ENCODE data around the gene FXYD3. TPM values are rescaled to one million over a fixed set of nuclear protein-coding genes. Genes with fewer than 3 reads are reported as not detected.
"Not testable (repeated sequence)": the region's sequence is repeated elsewhere in the genome, so short reads cannot be mapped to it uniquely, and the experiment has no call there.

Gene FXYD3
- total RNA-seq, 4 donors from 2014 or later: 282 to 837 (median 489) TPM

GRCh38 chr19:35151273-35152065 is 35.8 kb downstream of the FXYD3 start:
- Histone ChIP-seq H3K4me3 (no peak overlapping the region), H3K27ac (no peak overlapping the region), H3K4me1 (peaks cover 17 to 34% (median 26%) of the 10 kb centered on the region in 3 donors), H3K9me3 (no peaks in the 10 kb centered on the region), H3K36me3 (no peaks in the 10 kb centered on the region), H3K27me3 (peaks cover 0 to 35% (median 3%) of the 10 kb centered on the region in 4 donors)
- no peak for TF ChIP-seq POLR2A (IDR thresholded peaks at IDR 0.05)
- TF ChIP-seq CTCF (IDR thresholded peaks at IDR 0.05): peak in 1 of 6 experiments; percentile 4
- 84 to 85% methylated on average over 16 to 17 of the region's 20 CpGs for WGBS, 2 donors
- no peak for DNase-seq
- intact Hi-C loops (cut with DNase I): no loop called here

- 69 to 79% methylated on average over 8 to 10 of the region's 10 CpGs for WGBS, 2 donors
- intact Hi-C loops (cut with DNase I); H3K27ac ChIP-seq; DNase-seq; H3K9me3 ChIP-seq; H3K4me3 ChIP-seq: not testable (repeated sequence)
- peaks cover 0 to 35% (median 3%) of the 10 kb centered on the region in 4 donors for H3K27me3 ChIP-seq
- peaks cover 0 to 14% (median 0%) of the 10 kb centered on the region in 3 donors for H3K36me3 ChIP-seq
- H3K4me1 ChIP-seq: peaks cover 17 to 37% (median 26%) of the 10 kb centered on the region in 3 donors
Measured at GRCh38 chr19:35153129-35153522, 37.5 kb downstream of the FXYD3 start.

- intact Hi-C loops (cut with DNase I): no loop called here
- Histone ChIP-seq H3K9me3 (no peaks in the 10 kb centered on the region), H3K27me3 (peaks cover 0 to 35% (median 3%) of the 10 kb centered on the region in 4 donors), H3K4me3 (peak overlapping the region; percentile 45 to 75 (median 69)), H3K4me1 (peaks cover 17 to 37% (median 26%) of the 10 kb centered on the region in 3 donors), H3K36me3 (peaks cover 0 to 22% (median 0%) of the 10 kb centered on the region in 3 donors), H3K27ac (peak overlapping the region; percentile 78 to 90 (median 84))
- DNase-seq: no peak
- TF ChIP-seq POLR2A (IDR thresholded peaks at IDR 0.05) (peak in 1 of 4 donors; percentile 7), CTCF (IDR thresholded peaks at IDR 0.05) (peak; percentile 29 to 67 (median 58))
- 0 to 1% methylated on average over 11 to 17 of the region's 36 CpGs for WGBS, 2 donors
Measured at GRCh38 chr19:35153701-35154524, 38.3 kb downstream of the FXYD3 start.

GRCh38 chr19:35154525-35155406 is 39.1 kb downstream of the FXYD3 start, which contains the start of gene FXYD5:
Gene FXYD5, plus strand, starts transcription at chr19:35154735. Its CDS starts 816 bp downstream, at chr19:35155551.
- Histone ChIP-seq H3K9me3 (no peaks in the 10 kb centered on the region), H3K4me1 (peaks cover 17 to 37% (median 26%) of the 10 kb centered on the region in 3 donors), H3K36me3 (peaks cover 0 to 31% (median 0%) of the 10 kb centered on the region in 3 donors), H3K27me3 (peaks cover 0 to 35% (median 3%) of the 10 kb centered on the region in 4 donors), H3K4me3 (peak within 1 kb of the TSS; percentile 45 to 75 (median 69)), H3K27ac (peak within 1 kb of the TSS; percentile 78 to 90 (median 84))
- no peak for DNase-seq
- 0 to 1% methylated on average over 16 to 39 of the region's 49 CpGs for WGBS, 2 donors
- intact Hi-C loops (cut with DNase I): no loop called here
- TF ChIP-seq POLR2A (IDR thresholded peaks at IDR 0.05) (peak in 2 of 4 donors; percentile 16 to 69), CTCF (IDR thresholded peaks at IDR 0.05) (peak in 2 of 6 experiments; percentile 13 to 28)

GRCh38 chr19:35155441-35155840 is 39.8 kb downstream of the FXYD3 start:
- no peak for TF ChIP-seq POLR2A (IDR thresholded peaks at IDR 0.05)
- TF ChIP-seq CTCF (IDR thresholded peaks at IDR 0.05): no peak
- intact Hi-C loops (cut with DNase I): no loop called here
- Histone ChIP-seq H3K27me3 (peaks cover 0 to 35% (median 3%) of the 10 kb centered on the region in 4 donors), H3K27ac (peak overlapping the region; percentile 78 to 90 (median 84)), H3K4me3 (peak overlapping the region; percentile 45 to 75 (median 69)), H3K9me3 (no peaks in the 10 kb centered on the region), H3K36me3 (peaks cover 0 to 37% (median 4%) of the 10 kb centered on the region in 3 donors), H3K4me1 (peaks cover 17 to 37% (median 26%) of the 10 kb centered on the region in 3 donors)
- no peak for DNase-seq
- WGBS, 2 donors: 5 to 22% methylated on average over 4 to 7 of the region's 17 CpGs

All from esophagus squamous epithelium (tissue), 5 donors.